Stimulated activated CD4-positive, alpha-beta T cell treated with anti-CD3 and anti-CD28 coated beads, Interleukin-4, amount 100 ng/mL, for 4 hours (primary cell): ENCODE data around the gene CAPN13.

Experiments used
- DNase-seq, 2 experiments: peaks; one replicate each; pipeline ENCODE4 v3.0.0-alpha.2; 2020

CAPN13 gene

DNA sequence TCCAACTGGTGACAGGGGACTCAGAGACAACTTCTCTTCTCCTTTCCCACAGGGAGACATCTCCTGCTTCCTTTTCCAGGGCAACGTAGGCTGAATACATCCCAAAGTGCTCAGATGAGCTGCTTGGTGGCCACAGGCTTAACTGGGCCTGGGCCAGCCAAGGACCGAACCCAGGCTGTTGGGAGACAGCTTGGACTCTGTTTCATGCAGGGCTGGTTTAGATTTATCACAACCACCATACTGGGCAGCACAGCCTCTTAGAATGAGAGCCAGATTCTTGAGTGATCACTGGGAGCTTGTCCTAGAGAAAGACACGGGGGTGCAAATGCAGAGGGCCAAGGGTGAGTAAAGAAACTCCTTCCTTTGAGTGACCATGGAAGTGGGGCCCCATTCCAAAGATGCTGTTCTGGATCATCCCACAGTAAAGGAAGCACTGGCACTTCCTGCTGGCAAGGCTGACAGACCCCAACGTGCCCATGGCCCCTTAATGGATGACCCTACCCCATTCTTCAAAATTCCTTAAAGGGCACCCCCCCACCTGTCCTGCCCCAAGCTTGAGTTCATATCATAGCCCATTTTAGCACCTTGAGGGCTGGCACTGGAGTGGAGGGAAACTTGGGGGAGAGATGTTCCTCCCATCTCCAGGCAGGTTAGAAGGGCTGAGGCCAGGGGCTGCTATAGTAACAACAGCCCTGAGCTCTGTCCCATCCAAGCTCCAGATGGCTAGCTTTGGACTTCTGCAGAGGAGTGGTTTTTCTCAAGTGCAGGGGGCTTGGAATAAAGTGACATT lies 84.1 kb downstream of the CAPN13 start:
- no peak for DNase-seq

GRCh38 chr2:30721668-30722647 lies 85.3 kb downstream of the CAPN13 start:
- no peak for DNase-seq

- no peak for DNase-seq
These were observed 86.0 kb downstream of the CAPN13 start for GRCh38 chr2:30721241-30721640.

GRCh38 chr2:30717081-30717650 lies 90.1 kb downstream of the CAPN13 start:
- DNase-seq: no peak

GRCh38 chr2:30716123-30716900 lies 90.9 kb downstream of the CAPN13 start:
- no peak for DNase-seq

DNA sequence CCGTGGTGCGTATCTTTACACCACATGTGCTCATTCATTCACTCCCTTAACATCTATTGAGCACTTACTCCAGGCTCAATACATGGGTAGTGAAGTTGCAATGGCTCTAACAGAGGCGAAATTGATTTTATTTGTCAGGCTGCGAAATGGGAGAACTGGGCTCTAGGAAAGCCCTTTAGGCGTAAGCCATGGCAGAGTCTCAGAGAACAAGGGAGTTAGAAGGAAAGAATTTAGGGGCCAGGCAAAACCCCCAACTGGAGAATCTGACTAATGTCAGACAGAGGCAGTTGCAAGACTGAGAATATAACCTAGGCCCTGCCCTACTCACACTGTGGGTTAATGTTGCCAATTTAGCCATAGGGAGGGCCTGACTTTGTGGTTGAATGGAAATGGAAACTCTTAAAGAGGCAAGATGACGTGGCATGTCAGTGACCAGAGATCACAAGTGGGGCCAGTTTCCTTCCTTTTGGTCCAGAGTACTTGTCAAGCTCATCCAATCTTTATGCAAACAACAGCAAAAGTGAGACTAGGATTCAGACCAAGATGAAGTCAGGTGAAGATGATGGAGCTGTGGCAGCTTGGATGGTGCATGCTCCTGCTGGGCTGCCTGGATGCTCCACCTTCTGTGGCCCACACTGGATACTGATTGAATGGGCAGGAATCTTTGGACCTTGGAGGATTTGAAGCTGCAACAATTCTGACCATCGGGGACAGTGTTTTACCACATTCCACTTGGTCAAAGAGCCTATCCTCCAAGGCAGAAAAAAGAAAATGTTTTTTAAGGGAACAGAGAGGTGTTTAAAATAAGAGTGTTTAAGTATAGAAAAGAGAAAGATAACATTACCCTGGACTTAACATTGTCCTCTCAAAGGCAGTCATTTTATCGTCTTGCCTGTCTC lies 92.2 kb downstream of the CAPN13 start:
- no peak for DNase-seq

DNA sequence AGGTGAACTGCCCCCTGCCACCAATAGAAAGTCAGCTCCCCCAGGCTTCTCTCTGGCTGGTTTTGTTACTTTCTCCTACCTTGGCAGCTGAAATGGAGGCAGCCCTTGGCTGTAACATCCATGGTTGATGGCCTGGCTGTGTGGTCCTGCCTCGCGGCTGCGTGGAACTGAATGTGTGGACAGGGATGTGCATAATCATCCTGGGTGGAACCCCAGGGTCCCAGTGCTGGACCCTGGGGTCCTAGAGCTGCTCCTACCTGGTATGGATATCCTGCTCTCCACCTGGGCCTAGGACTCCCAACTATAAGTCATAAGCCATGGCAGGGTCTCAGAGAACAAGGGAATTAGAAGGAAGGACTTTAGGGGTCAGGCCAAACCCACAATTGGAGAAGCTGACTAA lies 93.5 kb downstream of the CAPN13 start:
- DNase-seq: no peak

- DNase-seq: peak; percentile 75 to 82
These were observed 95.6 kb downstream of the CAPN13 start for GRCh38 chr2:30711646-30712085.

DNA sequence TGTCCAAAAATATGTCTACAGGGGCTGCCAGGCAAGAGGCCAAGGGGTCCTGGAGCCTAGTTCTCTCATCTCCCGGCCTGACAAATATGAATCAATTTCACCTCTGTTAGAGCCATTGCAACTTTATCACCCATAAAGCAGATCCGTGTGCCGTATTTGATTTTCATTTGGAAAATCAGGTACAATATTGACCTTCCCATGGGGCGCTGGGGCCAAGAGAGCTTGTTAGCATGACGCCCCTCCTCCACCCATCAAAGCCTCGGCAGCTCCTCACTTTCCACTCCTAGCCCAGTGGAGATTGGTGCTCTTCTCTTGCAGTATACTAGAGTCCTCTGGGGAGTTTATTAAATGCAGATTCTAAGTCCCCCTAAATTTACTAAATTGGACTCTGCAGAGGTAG lies 96.8 kb downstream of the CAPN13 start:
- no peak for DNase-seq

- no peak for DNase-seq
These were observed 97.2 kb downstream of the CAPN13 start for GRCh38 chr2:30710016-30710415.

- DNase-seq: no peak
These were observed 97.7 kb downstream of the CAPN13 start for GRCh38 chr2:30709516-30709915.

- DNase-seq: no peak
These were observed 98.6 kb downstream of the CAPN13 start for GRCh38 chr2:30708491-30709290.

DNA sequence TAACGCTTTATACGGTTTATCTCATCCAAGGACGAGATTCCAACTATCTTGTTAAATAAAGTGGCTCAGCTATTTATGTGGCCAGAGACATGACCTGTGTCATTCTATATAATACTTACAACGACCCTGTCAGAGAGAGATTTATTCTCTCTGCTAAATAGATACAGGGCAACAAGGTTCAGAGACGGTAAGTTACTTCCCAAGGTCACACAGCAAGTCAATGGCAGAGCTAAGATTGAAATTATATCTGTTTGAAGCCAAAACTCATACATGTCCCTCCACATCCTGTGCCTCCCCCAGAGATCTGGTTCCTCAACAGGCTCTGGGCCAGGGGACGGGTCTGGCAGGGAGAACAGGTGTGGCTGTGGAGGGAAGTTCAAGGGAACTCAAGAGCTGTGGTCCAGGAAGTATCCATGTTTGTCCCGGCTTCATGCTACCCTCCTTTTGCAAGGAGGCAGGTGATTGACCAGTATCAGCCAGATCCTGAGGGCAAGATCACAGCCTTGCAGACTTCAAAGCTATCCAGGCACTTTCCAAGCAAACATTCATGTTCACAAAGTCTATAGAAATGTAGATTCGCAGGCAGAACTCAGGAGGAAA lies 99.8 kb downstream of the CAPN13 start:
- DNase-seq: no peak

DNA sequence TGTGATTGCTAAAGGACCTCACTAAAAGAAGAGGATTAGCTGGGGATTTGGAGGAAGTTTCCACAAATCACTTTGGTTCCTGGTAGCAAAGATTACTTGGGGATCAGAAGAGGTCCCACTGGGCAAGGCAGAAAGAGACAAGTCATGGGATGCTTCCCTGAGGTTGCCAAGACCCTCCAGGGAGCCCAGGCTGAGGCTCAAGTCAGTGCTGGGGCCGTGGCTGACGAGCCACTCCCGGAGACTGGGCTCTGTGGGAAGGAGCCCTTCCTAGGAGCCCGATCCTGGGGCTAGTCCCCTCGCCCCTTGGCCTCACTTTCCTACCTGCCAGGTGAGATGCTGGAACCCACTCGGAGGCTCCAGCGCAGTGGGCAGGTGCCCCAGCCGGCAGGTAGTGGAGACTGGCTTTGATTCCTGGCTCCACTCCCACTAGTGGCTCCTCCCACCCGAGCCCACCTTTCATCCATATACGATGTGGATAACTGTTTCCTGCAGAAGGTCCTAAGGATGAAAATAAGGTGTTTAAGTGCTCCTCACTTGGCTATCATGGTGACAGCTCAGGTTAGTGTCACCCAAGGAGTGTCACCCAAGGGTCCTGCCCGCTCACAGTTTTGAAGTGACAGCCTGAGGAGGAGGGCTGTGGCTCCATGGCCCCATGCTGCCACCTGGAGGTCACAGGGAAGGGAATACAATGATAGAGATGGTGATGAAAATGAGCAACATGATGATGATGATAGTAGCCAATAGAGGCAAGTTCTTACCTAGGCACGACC lies 100.5 kb downstream of the CAPN13 start:
- peak; percentile 68 to 74 for DNase-seq

DNA sequence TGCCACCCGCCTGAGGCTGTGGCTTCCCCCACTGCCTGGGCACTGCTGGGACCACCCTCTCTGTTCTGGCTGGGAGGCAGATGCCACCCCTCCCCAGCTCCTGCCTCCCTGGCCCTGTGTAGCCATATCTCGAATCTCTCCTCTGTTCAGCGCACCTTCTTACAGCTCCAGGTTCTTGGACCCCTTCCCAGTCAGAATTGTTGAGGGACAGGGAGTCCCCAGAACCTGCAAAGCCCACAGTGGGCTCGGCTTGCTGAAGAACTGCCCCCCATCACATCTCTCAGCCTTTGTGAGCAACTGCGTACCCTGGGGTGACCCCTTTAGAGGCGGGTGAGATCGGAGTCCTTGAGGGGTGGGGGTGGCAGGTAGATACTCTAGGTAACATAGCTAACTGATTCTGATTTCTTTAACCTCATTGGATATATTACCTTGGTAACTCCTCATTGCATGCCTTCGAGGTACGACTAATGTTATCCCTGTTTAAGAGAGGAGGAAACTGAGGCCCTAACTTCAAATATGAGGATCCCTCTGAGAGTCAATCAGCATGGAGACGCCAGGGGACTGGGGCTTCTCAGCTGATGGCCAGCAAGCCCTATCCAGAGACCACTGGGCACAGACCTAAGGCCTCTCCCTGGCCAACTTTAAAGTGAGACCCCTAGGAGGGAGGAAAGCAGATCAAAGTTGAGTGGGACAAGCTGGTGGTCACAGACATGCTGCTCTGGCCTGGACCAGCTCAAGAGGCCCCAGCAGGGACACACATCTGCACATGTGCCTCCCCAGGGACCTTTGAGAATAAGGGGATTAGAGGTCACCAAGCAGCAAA lies 101.3 kb downstream of the CAPN13 start:
- DNase-seq: no peak

DNA sequence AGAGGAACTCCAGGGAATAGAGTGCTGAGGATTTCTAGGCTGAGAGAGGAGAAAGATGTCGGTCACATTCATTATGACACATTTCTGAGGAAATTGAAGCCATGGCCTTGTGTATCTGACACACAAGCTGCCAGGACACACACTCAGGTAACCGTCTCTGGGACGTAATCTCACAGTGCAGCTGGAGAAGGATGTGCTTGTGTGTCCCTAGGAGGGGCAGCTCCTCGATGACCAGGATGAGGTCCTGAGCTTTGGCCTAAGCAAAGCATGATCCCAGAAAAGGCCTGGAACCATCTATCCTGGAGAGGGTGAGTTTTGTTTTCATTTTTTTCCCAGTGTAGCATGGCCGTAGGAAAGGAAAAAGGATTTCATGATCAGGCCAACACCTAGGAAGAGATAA lies 102.2 kb downstream of the CAPN13 start:
- DNase-seq: no peak

GRCh38 chr2:30704309-30705020 lies 102.8 kb downstream of the CAPN13 start:
- no peak for DNase-seq

GRCh38 chr2:30702694-30703093 lies 104.6 kb downstream of the CAPN13 start:
- DNase-seq: no peak
